Upper lobe of left lung (tissue), 4 donors: ENCODE data around the gene GNA12.

Experiments
- POLR2A ChIP-seq, 4 donors: fragments of 450-650 bp; IDR thresholded peaks; one replicate each; pipeline ENCODE4 v1.5.1; 2016 to 2017; ENCODE audit warnings: antibody characterized with exemption in 4 of 4, mild to moderate bottlenecking in 2 of 4
- TF ChIP-seq, protein P1 (sequence below), 6 experiments: fragments of 450-650 bp in 4 of 6; fragments of 200-600 bp in 2 of 6; sonication (generic) in 2 of 6; IDR thresholded peaks; one replicate each; pipeline ENCODE4 v1.5.1; 2016 to 2019; ENCODE audit warnings: antibody characterized with exemption in 6 of 6

DNA sequence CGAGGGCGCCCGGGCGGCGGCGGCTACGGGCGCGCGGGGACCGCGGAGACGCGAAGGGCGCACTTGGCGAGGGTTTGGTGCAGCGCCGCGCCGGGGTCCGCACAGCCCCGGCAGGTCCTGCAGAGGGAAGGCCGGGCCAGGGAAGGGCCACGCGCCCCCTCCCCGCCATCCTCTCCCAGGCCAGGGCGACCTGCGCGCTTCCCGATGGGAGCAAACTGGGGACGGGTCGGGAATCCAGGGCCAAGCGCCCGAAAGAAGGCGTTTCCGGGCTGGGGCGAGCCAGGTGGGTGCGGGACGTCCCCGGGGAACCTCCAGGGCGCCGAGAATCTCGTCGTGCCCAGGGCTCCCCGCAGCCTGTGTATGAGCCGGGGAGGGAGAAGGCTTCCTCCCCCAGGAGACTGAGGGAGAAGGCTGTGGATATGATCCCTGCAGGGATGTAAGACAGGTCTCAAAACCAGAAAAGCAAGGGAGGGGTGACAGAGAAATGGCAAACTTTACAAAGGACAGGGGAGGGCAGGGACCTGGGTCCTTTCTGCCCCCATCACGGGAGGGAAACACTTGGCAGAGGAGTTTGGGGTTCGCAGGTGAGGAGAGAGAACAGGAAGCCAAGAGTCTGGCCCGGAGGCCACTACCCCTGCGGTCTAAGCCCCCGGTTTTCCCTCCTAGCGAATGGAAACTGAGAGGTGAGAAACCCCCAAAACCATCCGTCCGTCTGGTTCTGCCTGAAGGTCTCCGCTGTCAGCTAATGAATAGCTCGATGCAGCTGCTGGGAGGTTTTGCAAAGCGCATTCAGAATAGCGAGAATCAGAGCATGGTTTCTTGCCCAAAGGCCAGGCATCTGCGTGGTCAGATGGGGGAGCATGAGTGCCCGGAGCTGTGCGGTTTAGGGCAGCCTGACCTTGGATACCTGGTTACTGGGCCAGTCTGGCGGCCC, 155.4 kb downstream of the GNA12 start:
- TF ChIP-seq POLR2A (IDR thresholded peaks at IDR 0.05), result no peak
- TF ChIP-seq, protein P1, sequence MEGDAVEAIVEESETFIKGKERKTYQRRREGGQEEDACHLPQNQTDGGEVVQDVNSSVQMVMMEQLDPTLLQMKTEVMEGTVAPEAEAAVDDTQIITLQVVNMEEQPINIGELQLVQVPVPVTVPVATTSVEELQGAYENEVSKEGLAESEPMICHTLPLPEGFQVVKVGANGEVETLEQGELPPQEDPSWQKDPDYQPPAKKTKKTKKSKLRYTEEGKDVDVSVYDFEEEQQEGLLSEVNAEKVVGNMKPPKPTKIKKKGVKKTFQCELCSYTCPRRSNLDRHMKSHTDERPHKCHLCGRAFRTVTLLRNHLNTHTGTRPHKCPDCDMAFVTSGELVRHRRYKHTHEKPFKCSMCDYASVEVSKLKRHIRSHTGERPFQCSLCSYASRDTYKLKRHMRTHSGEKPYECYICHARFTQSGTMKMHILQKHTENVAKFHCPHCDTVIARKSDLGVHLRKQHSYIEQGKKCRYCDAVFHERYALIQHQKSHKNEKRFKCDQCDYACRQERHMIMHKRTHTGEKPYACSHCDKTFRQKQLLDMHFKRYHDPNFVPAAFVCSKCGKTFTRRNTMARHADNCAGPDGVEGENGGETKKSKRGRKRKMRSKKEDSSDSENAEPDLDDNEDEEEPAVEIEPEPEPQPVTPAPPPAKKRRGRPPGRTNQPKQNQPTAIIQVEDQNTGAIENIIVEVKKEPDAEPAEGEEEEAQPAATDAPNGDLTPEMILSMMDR (IDR thresholded peaks at IDR 0.05), result no peak
